Heart left ventricle (tissue), 16 donors: ENCODE data around the gene CBX7. TPM values are rescaled to one million over a fixed set of nuclear protein-coding genes. Genes with fewer than 3 reads are reported as not detected.

Experiments
- ATAC-seq, 4 donors: fragments of 200-7000 bp; cut with Tn5 transposase; one replicate each; pipeline ENCODE4 v1.9.1; 2020 to 2022; ENCODE audit warnings: moderate library complexity in 4 of 4, mild to moderate bottlenecking in 3 of 4, moderate number of reproducible peaks in 1 of 4
- DNase-seq, 5 donors: peaks; one replicate each; pipeline ENCODE4 v3.0.0-alpha.2; 2020
- H3K27ac ChIP-seq, 12 donors: fragments of 200-600 bp; sonication (generic) in 4 of 12; one replicate each; pipeline versions ENCODE4 v1.5.0 to v1.8.0; 2016 to 2022; ENCODE audit warnings: mild to moderate bottlenecking in 2 of 12
- H3K27me3 ChIP-seq, 9 donors: fragments of 200-600 bp; sonication (generic) in 2 of 9; one replicate each; pipeline versions ENCODE4 v1.5.1 to v1.8.0; 2016 to 2022; ENCODE audit warnings: mild to moderate bottlenecking in 3 of 9
- H3K36me3 ChIP-seq, 9 donors: fragments of 200-600 bp; sonication (generic) in 2 of 9; one replicate each; pipeline versions ENCODE4 v1.5.0 to v1.8.0; 2018 to 2022; ENCODE audit warnings: mild to moderate bottlenecking in 2 of 9
- H3K4me1 ChIP-seq, 12 donors: fragments of 200-600 bp; sonication (generic) in 4 of 12; one replicate each; pipeline versions ENCODE4 v1.5.0 to v1.8.0; 2016 to 2022; ENCODE audit warnings: mild to moderate bottlenecking in 3 of 12
- H3K4me3 ChIP-seq, 12 donors: fragments of 200-600 bp; sonication (generic) in 4 of 12; one replicate each; pipeline versions ENCODE4 v1.5.0 to v1.8.0; 2017 to 2022; ENCODE audit warnings: mild to moderate bottlenecking in 9 of 12, moderate library complexity in 4 of 12
- H3K9me3 ChIP-seq, 12 donors: fragments of 200-600 bp; sonication (generic) in 4 of 12; one replicate each; pipeline versions ENCODE4 v1.5.0 to v1.8.0; 2016 to 2022; ENCODE audit warnings: mild to moderate bottlenecking in 1 of 12
- CTCF ChIP-seq, 12 donors: fragments of 200-600 bp; sonication (generic) in 4 of 12; IDR thresholded peaks; one replicate each; pipeline versions ENCODE4 v1.5.0 to v1.8.0; 2018 to 2022; ENCODE audit warnings: antibody characterized with exemption in 12 of 12, mild to moderate bottlenecking in 5 of 12
- POLR2A ChIP-seq, 2 donors: fragments of 450-650 bp; IDR thresholded peaks; one replicate each; pipeline ENCODE4 v1.6.1; 2017; ENCODE audit warnings: antibody characterized with exemption in 2 of 2, mild to moderate bottlenecking in 2 of 2, moderate library complexity in 2 of 2
- WGBS, 4 donors: extraction: QIAGEN DNeasy Blood & Tissue Kit in 2 of 4; methylation state at CpG; one replicate each; pipeline versions ENCODE4 v1.1.5 to v1.1.7; 2013 to 2018; 5-methylcytosine and 5-hydroxymethylcytosine counted together
- intact Hi-C, 10 donors: fragments of 100-400 bp; cut with DNase I; formaldehyde crosslinking; loops; one replicate each; pipeline versions ENCODE4 v1.11.1 to v1.14.2; 2022
- polyA plus RNA-seq, 2 donors: library from polyadenylated mRNA; stranded (reverse); fragments of 200-250 nt; gene quantifications; one replicate each; pipeline ENCODE4 v1.2.3, GENCODE V29; 2013
- total RNA-seq, 9 donors: library from RNA; depleted of rRNA in 2 of 9; stranded (reverse); fragments of >200 nt in 2 of 9; fragmentation: NEBNext Ultra II Directional in 3 of 9; extraction: Animal tissue kit (Norgen Biotek cat#: 25700) in 3 of 9; gene quantifications; one replicate each; pipeline versions ENCODE4 v1.1.0 to v1.2.4, GENCODE V29; 2016 to 2023
- donor health status: ischemic (EF 13 %, LVEDD 7.1; RV severe dilation, severe dysfunction).
- donor health status: healthy with polysubstance abuse.
- donor health status: DM: no; HTN: yes; CAD: no.
- donor health status: DM: no; HTN: no; CAD: no.
- donor health status: ischemic (EF 25% LVEDD 6.9; RV normal size, moderate dysfunction).
- donor health status: ischemic (EF 25% LVEDD 5.7; RV mildly dilated, moderate dysfunction).
- donor health status: healthy.
- donor health status: DM: yes; HTN: yes; CAD: no.
- donor health status: ischemic (EF 35%, LVEDD 5.7; RV mildly dilated, moderate dysfunction).
- donor health status: nonischemic (EF 11% LVEDD 7.7; RV severe dilation, severe dysfunction).
- donor health status: DM: yes; HTN: yes; CAD: no.
- donor health status: PGD.
- donor health status: ischemic (EF 29% LVEDD 5.4; RV normal size, mild dysfunction).
- donor health status: nonischemic (EF 23%, LVEDD 6.1; RV moderate dilation, normal function).

CBX7 gene
- total and polyA plus RNA-seq, 11 donors = 48.3 to 187 (median 69.8) TPM

GRCh38 chr22:39171623-39172264 is 19.3 kb upstream of the CBX7 start:
- Histone ChIP-seq H3K27me3 (no peaks in the 10 kb centered on the region), H3K9me3 (no peaks in the 10 kb centered on the region), H3K27ac (peak overlapping the region in 5 of 12 donors; percentile 13 to 42 (median 25)), H3K4me3 (no peak overlapping the region), H3K4me1 (peaks cover 33 to 63% (median 54%) of the 10 kb centered on the region in 12 donors), H3K36me3 (no peaks in the 10 kb centered on the region)
- peak in 1 of 5 donors; percentile 64 for DNase-seq
- no peak for TF ChIP-seq CTCF (IDR thresholded peaks at IDR 0.05)
- TF ChIP-seq POLR2A (IDR thresholded peaks at IDR 0.05) = no peak
- intact Hi-C loops = loop anchor here (1.0 to 10.0 kb wide), 11 partner anchors 61 to 361 kb away; partner anchors contain the start of genes ATF4 (in 4 of the 10) and RPS19BP1 (in 2 of the 10)
- 54 to 68% (median 63%) methylated on average over 9 to 17 of the region's 17 CpGs for WGBS, 4 donors
- ATAC-seq = no peak

- Histone ChIP-seq H3K4me3 (peak overlapping the region in 4 of 12 donors; percentile 1 to 18 (median 10)), H3K36me3 (no peaks in the 10 kb centered on the region), H3K9me3 (no peaks in the 10 kb centered on the region), H3K27me3 (no peaks in the 10 kb centered on the region), H3K4me1 (peaks cover 33 to 56% (median 47%) of the 10 kb centered on the region in 12 donors), H3K27ac (peak overlapping the region in 3 of 12 donors; percentile 25 to 42 (median 40))
- ATAC-seq (peak; percentile 76 to 87 (median 83)), DNase-seq (peak; percentile 81 to 93 (median 84))
- whole genome bisulfite sequencing, 4 donors = 20 to 29% (median 23%) methylated on average over 23 to 28 of the region's 28 CpGs
- no peak for TF ChIP-seq POLR2A (IDR thresholded peaks at IDR 0.05)
- TF ChIP-seq CTCF (IDR thresholded peaks at IDR 0.05) = peak; percentile 94 to 99 (median 96)
- intact Hi-C loops = loop anchor here (1.0 to 10.0 kb wide), 12 partner anchors 61 to 361 kb away; partner anchors contain the start of genes ATF4 (in 4 of the 10) and RPS19BP1 (in 2 of the 10)
Observed at GRCh38 chr22:39170825-39171622, 18.5 kb upstream of the CBX7 start.

GRCh38 chr22:39169797-39170466 is 17.5 kb upstream of the CBX7 start:
- TF ChIP-seq CTCF (IDR thresholded peaks at IDR 0.05) (no peak), POLR2A (IDR thresholded peaks at IDR 0.05) (no peak)
- intact Hi-C loops = loop anchor here (1.0 to 10.0 kb wide), 12 partner anchors 62 to 362 kb away; partner anchors contain the start of genes ATF4 (in 4 of the 10) and RPS19BP1 (in 2 of the 10)
- Histone ChIP-seq H3K27me3 (no peaks in the 10 kb centered on the region), H3K27ac (no peak overlapping the region), H3K4me3 (no peak overlapping the region), H3K36me3 (no peaks in the 10 kb centered on the region), H3K4me1 (peaks cover 22 to 45% (median 36%) of the 10 kb centered on the region in 12 donors), H3K9me3 (no peaks in the 10 kb centered on the region)
- WGBS, 4 donors = 64 to 72% (median 68%) methylated on average over 8 of the region's 8 CpGs
- no peak for ATAC-seq
- DNase-seq = no peak
